ENCODE measurements around the gene ASB2. TPM values are rescaled to one million over a fixed set of nuclear protein-coding genes. Genes with fewer than 3 reads are reported as not detected.

ASB2 gene
- total RNA-seq, 4 donors from 2014 or later = 0.79 to 2.5 (median 0.95) TPM

DNA sequence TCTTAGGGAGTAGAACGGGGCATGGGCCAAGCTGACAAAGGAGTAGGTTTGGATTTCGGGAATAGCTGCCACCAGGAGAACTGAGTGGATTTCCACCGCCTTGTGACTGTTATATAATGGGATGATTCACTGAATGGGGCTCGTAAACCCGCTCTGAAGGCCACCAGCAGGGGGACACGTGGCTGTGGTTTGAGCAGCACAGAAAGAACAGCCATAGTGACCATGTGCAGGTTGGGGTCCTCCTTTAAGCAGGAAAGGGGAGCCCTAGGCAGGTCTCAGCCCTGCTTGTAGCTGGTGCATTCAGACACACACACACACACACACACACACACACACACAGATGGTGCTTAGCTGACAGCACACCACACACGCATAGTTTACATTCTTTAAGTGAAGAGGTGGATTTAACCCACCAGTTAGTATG lies 8.6 kb upstream of the ASB2 start:
- no peak overlapping the region for H3K27ac ChIP-seq
- 57% methylated on average over 6 of the region's 7 CpGs for WGBS
- no peaks in the 10 kb centered on the region for H3K9me3 ChIP-seq
- TF ChIP-seq POLR2A (IDR thresholded peaks at IDR 0.05) (no peak), POLR2AphosphoS5 (IDR thresholded peaks at IDR 0.05) (no peak), EP300 (IDR thresholded peaks at IDR 0.05) (no peak)
- TF ChIP-seq, protein P1, sequence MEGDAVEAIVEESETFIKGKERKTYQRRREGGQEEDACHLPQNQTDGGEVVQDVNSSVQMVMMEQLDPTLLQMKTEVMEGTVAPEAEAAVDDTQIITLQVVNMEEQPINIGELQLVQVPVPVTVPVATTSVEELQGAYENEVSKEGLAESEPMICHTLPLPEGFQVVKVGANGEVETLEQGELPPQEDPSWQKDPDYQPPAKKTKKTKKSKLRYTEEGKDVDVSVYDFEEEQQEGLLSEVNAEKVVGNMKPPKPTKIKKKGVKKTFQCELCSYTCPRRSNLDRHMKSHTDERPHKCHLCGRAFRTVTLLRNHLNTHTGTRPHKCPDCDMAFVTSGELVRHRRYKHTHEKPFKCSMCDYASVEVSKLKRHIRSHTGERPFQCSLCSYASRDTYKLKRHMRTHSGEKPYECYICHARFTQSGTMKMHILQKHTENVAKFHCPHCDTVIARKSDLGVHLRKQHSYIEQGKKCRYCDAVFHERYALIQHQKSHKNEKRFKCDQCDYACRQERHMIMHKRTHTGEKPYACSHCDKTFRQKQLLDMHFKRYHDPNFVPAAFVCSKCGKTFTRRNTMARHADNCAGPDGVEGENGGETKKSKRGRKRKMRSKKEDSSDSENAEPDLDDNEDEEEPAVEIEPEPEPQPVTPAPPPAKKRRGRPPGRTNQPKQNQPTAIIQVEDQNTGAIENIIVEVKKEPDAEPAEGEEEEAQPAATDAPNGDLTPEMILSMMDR (IDR thresholded peaks at IDR 0.05) = peak in 1 of 2 donors; percentile 10
- no peaks in the 10 kb centered on the region for H3K27me3 ChIP-seq
- H3K4me3 ChIP-seq = no peak overlapping the region
- H3K4me1 ChIP-seq = peaks cover 3% of the 10 kb centered on the region
- no peaks in the 10 kb centered on the region for H3K36me3 ChIP-seq
- no peak for DNase-seq (ENCODE audit: low spot score in 2 of 2)

DNA sequence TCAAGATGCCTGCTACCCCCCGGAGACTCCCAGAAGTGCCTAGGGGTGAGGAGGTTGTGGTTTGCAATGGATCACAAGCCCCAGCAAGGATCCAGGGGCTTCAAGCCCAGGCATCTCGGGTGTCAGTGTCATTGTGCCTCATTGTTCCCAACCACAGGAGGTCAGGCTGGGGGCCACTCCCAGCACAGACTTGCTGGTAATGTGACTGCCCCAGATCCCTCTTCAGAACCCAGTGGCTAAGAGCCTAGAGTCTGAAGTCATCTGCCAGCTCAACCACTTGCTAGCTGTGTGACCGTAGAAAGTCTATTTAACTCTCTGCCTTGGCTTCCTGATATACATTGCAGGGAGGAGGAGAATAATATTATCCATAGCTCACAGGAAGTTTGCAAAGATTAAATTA lies 7.7 kb upstream of the ASB2 start:
- Histone ChIP-seq H3K27ac (no peak overlapping the region), H3K27me3 (no peaks in the 10 kb centered on the region)
- 83% methylated on average over 1 of the region's 3 CpGs for WGBS

GRCh38 chr14:93982230-93983007 lies 6.0 kb upstream of the ASB2 start:
- WGBS = 87% methylated on average over 6 of the region's 10 CpGs
- Histone ChIP-seq H3K36me3 (no peaks in the 10 kb centered on the region), H3K4me3 (no peak overlapping the region), H3K9me3 (no peaks in the 10 kb centered on the region), H3K27me3 (no peaks in the 10 kb centered on the region), H3K27ac (no peak overlapping the region), H3K4me1 (peaks cover 3% of the 10 kb centered on the region)
- DNase-seq (ENCODE audit: low spot score in 2 of 2) = no peak
- TF ChIP-seq, protein P1 (IDR thresholded peaks at IDR 0.05) = no peak
- TF ChIP-seq POLR2AphosphoS5 (IDR thresholded peaks at IDR 0.05) (no peak), POLR2A (IDR thresholded peaks at IDR 0.05) (no peak), EP300 (IDR thresholded peaks at IDR 0.05) (no peak)

More for the DNA sequence above, 7.7 kb upstream of the ASB2 start:
- Histone ChIP-seq H3K4me3 (no peak overlapping the region), H3K9me3 (no peaks in the 10 kb centered on the region), H3K4me1 (peaks cover 3% of the 10 kb centered on the region), H3K36me3 (no peaks in the 10 kb centered on the region)
- TF ChIP-seq EP300 (IDR thresholded peaks at IDR 0.05) = no peak
- TF ChIP-seq, protein P1 (IDR thresholded peaks at IDR 0.05) = no peak
- no peak for TF ChIP-seq POLR2A (IDR thresholded peaks at IDR 0.05)
- no peak for TF ChIP-seq POLR2AphosphoS5 (IDR thresholded peaks at IDR 0.05)
- no peak for DNase-seq (ENCODE audit: low spot score in 2 of 2)

GRCh38 chr14:93981316-93982229 lies 5.2 kb upstream of the ASB2 start:
- no peak for DNase-seq (ENCODE audit: low spot score in 2 of 2)
- Histone ChIP-seq H3K36me3 (no peaks in the 10 kb centered on the region), H3K4me3 (no peak overlapping the region), H3K27ac (no peak overlapping the region), H3K9me3 (no peaks in the 10 kb centered on the region), H3K27me3 (no peaks in the 10 kb centered on the region), H3K4me1 (peaks cover 3% of the 10 kb centered on the region)
- TF ChIP-seq EP300 (IDR thresholded peaks at IDR 0.05) = no peak
- no peak for TF ChIP-seq POLR2A (IDR thresholded peaks at IDR 0.05)
- WGBS = 86% methylated on average over 5 of the region's 9 CpGs

- TF ChIP-seq POLR2AphosphoS5 (IDR thresholded peaks at IDR 0.05) = no peak
- TF ChIP-seq, protein P1 (IDR thresholded peaks at IDR 0.05) = no peak
- TF ChIP-seq EP300 (IDR thresholded peaks at IDR 0.05) = no peak
- no peak for TF ChIP-seq POLR2A (IDR thresholded peaks at IDR 0.05)
- H3K4me1 ChIP-seq = peaks cover 3% of the 10 kb centered on the region
- DNase-seq (ENCODE audit: low spot score in 2 of 2) = no peak
Observed at GRCh38 chr14:93980456-93981201, 4.3 kb upstream of the ASB2 start.

More at GRCh38 chr14:93980456-93981201, 4.3 kb upstream of the ASB2 start:
- H3K27me3 ChIP-seq = no peaks in the 10 kb centered on the region
- WGBS = 61% methylated on average over 8 of the region's 11 CpGs
- no peaks in the 10 kb centered on the region for H3K36me3 ChIP-seq
- no peak overlapping the region for H3K4me3 ChIP-seq
- H3K27ac ChIP-seq = no peak overlapping the region
- H3K9me3 ChIP-seq = no peaks in the 10 kb centered on the region

All from suprapubic skin (tissue), 4 donors.